Muscle of leg (tissue), 11 donors: ENCODE data around the gene ADAMTS18. TPM values are rescaled to one million over a fixed set of nuclear protein-coding genes. Genes with fewer than 3 reads are reported as not detected.

Experiments
- DNase-seq: peaks from one replicate; pipeline ENCODE4 v3.0.0; 2013
- H3K27ac ChIP-seq: one replicate; pipeline ENCODE4 v1.5.1; 2013; ENCODE audit warnings: mild to moderate bottlenecking, low read length, control low read depth
- H3K27me3 ChIP-seq: one replicate; pipeline ENCODE4 v1.6.1; 2013; ENCODE audit warnings: low read length; ENCODE audit not compliant: control insufficient read depth, insufficient read depth
- H3K36me3 ChIP-seq: one replicate; pipeline ENCODE4 v1.6.1; 2013; ENCODE audit warnings: low read length; ENCODE audit not compliant: control insufficient read depth, insufficient read depth
- H3K4me1 ChIP-seq: one replicate; pipeline ENCODE4 v1.6.1; 2013; ENCODE audit warnings: low read length; ENCODE audit not compliant: control insufficient read depth, insufficient read depth
- H3K4me3 ChIP-seq: one replicate; pipeline ENCODE4 v1.5.1; 2013; ENCODE audit warnings: low read length, control low read depth
- H3K9me3 ChIP-seq: replicated peaks from 2 replicates; pipeline ENCODE4 v1.6.1; 2013; ENCODE audit warnings: low read depth, low read length; ENCODE audit not compliant: control insufficient read depth
- WGBS: methylation state at CpG from one replicate; pipeline ENCODE4 v1.1.5; 2013; ENCODE audit warnings: missing lambda C conversion rate; ENCODE audit not compliant: insufficient coverage; 5-methylcytosine and 5-hydroxymethylcytosine counted together
- polyA plus RNA-seq, 8 donors: library from polyadenylated mRNA; unstranded; fragments of 120-200 nt; gene quantifications; one replicate each; pipeline versions ENCODE4 v1.2.1 to v1.2.3, GENCODE V29; 2013; ENCODE audit warnings: inconsistent platforms in 1 of 8, low replicate concordance in 1 of 8; ENCODE audit not compliant: insufficient read length in 8 of 8, insufficient read depth in 1 of 8
- total RNA-seq: library from RNA; stranded (reverse); fragments of 120-200 nt; gene quantifications from one replicate; pipeline ENCODE4 v1.2.4, GENCODE V29; 2013

Gene ADAMTS18
- total and polyA plus RNA-seq, 9 donors, result 0.24 to 1.5 (median 0.91) TPM

GRCh38 chr16:77459534-77460254, 24.9 kb upstream of the ADAMTS18 start:
- DNase-seq, result no peak
- no CpG with 5 or more reads among the region's 3 CpGs for WGBS
- Histone ChIP-seq H3K27me3 (no peaks in the 10 kb centered on the region), H3K9me3 (no peaks in the 10 kb centered on the region), H3K4me3 (no peak overlapping the region), H3K27ac (no peak overlapping the region), H3K36me3 (no peaks in the 10 kb centered on the region), H3K4me1 (no peaks in the 10 kb centered on the region)

GRCh38 chr16:77457046-77457445, 22.2 kb upstream of the ADAMTS18 start:
- Histone ChIP-seq H3K27me3 (no peaks in the 10 kb centered on the region), H3K27ac (no peak overlapping the region), H3K36me3 (no peaks in the 10 kb centered on the region), H3K4me3 (no peak overlapping the region), H3K9me3 (no peaks in the 10 kb centered on the region), H3K4me1 (no peaks in the 10 kb centered on the region)
- no peak for DNase-seq
- 63% methylated on average over 1 of the region's 5 CpGs for WGBS

GRCh38 chr16:77452243-77452642, 17.4 kb upstream of the ADAMTS18 start:
- H3K27ac ChIP-seq, result no peak overlapping the region
- H3K36me3 ChIP-seq, result no peaks in the 10 kb centered on the region
- H3K27me3 ChIP-seq, result no peaks in the 10 kb centered on the region
- no CpG with 5 or more reads among the region's 3 CpGs for WGBS
- H3K9me3 ChIP-seq, result no peaks in the 10 kb centered on the region
- no peak for DNase-seq
- H3K4me1 ChIP-seq, result no peaks in the 10 kb centered on the region
- no peak overlapping the region for H3K4me3 ChIP-seq

GRCh38 chr16:77450790-77451487, 16.1 kb upstream of the ADAMTS18 start:
- no peaks in the 10 kb centered on the region for H3K27me3 ChIP-seq
- no peaks in the 10 kb centered on the region for H3K4me1 ChIP-seq
- no peak overlapping the region for H3K4me3 ChIP-seq
- H3K27ac ChIP-seq, result no peak overlapping the region
- H3K36me3 ChIP-seq, result no peaks in the 10 kb centered on the region
- WGBS, result 28% methylated on average over 5 of the region's 5 CpGs
- no peak for DNase-seq
- H3K9me3 ChIP-seq, result no peaks in the 10 kb centered on the region

- H3K36me3 ChIP-seq, result no peaks in the 10 kb centered on the region
- no peak overlapping the region for H3K4me3 ChIP-seq
- no peaks in the 10 kb centered on the region for H3K27me3 ChIP-seq
- H3K9me3 ChIP-seq, result no peaks in the 10 kb centered on the region
- no peak for DNase-seq
- H3K27ac ChIP-seq, result no peak overlapping the region
- no peaks in the 10 kb centered on the region for H3K4me1 ChIP-seq
Observed at GRCh38 chr16:77449208-77449607, 14.4 kb upstream of the ADAMTS18 start.

GRCh38 chr16:77445324-77445723, 10.5 kb upstream of the ADAMTS18 start:
- Histone ChIP-seq H3K27me3 (peaks cover 3% of the 10 kb centered on the region), H3K4me3 (no peak overlapping the region), H3K36me3 (no peaks in the 10 kb centered on the region), H3K27ac (no peak overlapping the region), H3K4me1 (no peaks in the 10 kb centered on the region), H3K9me3 (no peaks in the 10 kb centered on the region)
- no CpG with 5 or more reads among the region's 2 CpGs for WGBS
- no peak for DNase-seq

- DNase-seq, result no peak
- H3K4me3 ChIP-seq, result no peak overlapping the region
- no peaks in the 10 kb centered on the region for H3K36me3 ChIP-seq
- H3K27me3 ChIP-seq, result peaks cover 3% of the 10 kb centered on the region
- WGBS, result no CpG with 5 or more reads among the region's 1 CpG
- no peaks in the 10 kb centered on the region for H3K9me3 ChIP-seq
- H3K27ac ChIP-seq, result no peak overlapping the region
- no peaks in the 10 kb centered on the region for H3K4me1 ChIP-seq
Observed at GRCh38 chr16:77444147-77444460, 9.3 kb upstream of the ADAMTS18 start.

GRCh38 chr16:77443357-77444146, 8.7 kb upstream of the ADAMTS18 start:
- H3K4me1 ChIP-seq, result no peaks in the 10 kb centered on the region
- H3K27ac ChIP-seq, result no peak overlapping the region
- 71% methylated on average over 3 of the region's 10 CpGs for WGBS
- no peak overlapping the region for H3K4me3 ChIP-seq
- H3K36me3 ChIP-seq, result no peaks in the 10 kb centered on the region
- DNase-seq, result no peak
- H3K9me3 ChIP-seq, result no peaks in the 10 kb centered on the region
- H3K27me3 ChIP-seq, result peaks cover 3% of the 10 kb centered on the region

- DNase-seq, result no peak
- no peaks in the 10 kb centered on the region for H3K9me3 ChIP-seq
- no peak overlapping the region for H3K4me3 ChIP-seq
- no peaks in the 10 kb centered on the region for H3K36me3 ChIP-seq
- WGBS, result 100% methylated on average over 1 of the region's 2 CpGs
- peaks cover 3% of the 10 kb centered on the region for H3K27me3 ChIP-seq
- no peaks in the 10 kb centered on the region for H3K4me1 ChIP-seq
- H3K27ac ChIP-seq, result no peak overlapping the region
Observed at GRCh38 chr16:77442078-77442477, 7.2 kb upstream of the ADAMTS18 start.

- Histone ChIP-seq H3K27me3 (peaks cover 23% of the 10 kb centered on the region), H3K4me3 (no peak overlapping the region), H3K27ac (no peak overlapping the region), H3K36me3 (no peaks in the 10 kb centered on the region), H3K4me1 (no peaks in the 10 kb centered on the region), H3K9me3 (no peaks in the 10 kb centered on the region)
- no CpG with 5 or more reads among the region's 3 CpGs for WGBS
- no peak for DNase-seq
Observed at GRCh38 chr16:77439106-77439505, 4.3 kb upstream of the ADAMTS18 start.
